GM18909 (cell line): Measurements from ENCODE around the gene ASTN2.

ENCODE experiments used
- ATAC-seq: cut with Tn5 transposase; IDR thresholded peaks from one replicate; pipeline ENCODE4 v1.9.1; 2021; ENCODE audit warnings: mild to moderate bottlenecking; ENCODE audit not compliant: unreplicated experiment, poor library complexity

ASTN2 gene

GRCh38 chr9:116797276-116797675, 617.6 kb downstream of the ASTN2 start:
- ATAC-seq: no peak

- ATAC-seq: no peak
These were observed 618.2 kb downstream of the ASTN2 start for GRCh38 chr9:116796669-116797068.

- no peak for ATAC-seq
These were observed 619.0 kb downstream of the ASTN2 start for GRCh38 chr9:116795821-116796220.

DNA sequence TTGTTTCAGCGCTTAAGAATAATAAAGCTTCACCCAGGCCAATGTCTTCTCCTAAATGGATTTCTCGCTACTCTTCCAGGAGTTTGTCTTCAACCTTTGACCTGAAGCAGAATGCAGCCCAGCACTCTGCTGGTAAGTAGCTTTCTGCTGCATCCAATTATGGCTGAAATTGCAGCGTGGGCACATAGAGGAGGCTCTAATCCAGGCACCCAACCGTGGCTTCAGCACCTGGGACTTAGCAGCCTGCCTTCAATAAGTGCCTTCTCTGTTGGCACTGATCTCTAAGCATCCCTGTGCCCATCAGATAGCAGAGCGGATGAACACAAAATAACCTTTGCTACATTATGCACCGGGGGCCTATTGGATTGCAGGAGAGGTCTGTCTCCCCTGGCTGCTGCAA, 622.6 kb downstream of the ASTN2 start:
- no peak for ATAC-seq

DNA sequence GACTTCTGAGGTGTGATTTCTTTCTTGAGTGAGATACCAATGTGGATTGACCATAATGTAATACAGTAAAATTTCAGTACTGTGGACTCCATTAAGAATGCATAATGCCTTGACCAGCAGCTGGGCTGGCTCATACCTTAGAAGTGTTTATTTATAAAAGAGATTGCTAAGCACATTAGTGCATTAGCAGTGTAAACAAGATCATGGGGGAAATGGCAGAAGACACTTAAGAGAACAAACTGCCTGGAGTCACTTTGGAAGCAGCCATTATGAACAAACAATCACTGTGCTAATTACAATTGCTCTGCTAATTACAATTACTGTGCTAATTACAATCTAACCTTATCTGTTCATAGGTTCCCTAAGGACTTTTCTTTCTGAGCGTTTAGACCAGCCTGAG, 623.5 kb downstream of the ASTN2 start:
- no peak for ATAC-seq

- ATAC-seq: no peak
These were observed 625.8 kb downstream of the ASTN2 start for GRCh38 chr9:116789081-116789480.

DNA sequence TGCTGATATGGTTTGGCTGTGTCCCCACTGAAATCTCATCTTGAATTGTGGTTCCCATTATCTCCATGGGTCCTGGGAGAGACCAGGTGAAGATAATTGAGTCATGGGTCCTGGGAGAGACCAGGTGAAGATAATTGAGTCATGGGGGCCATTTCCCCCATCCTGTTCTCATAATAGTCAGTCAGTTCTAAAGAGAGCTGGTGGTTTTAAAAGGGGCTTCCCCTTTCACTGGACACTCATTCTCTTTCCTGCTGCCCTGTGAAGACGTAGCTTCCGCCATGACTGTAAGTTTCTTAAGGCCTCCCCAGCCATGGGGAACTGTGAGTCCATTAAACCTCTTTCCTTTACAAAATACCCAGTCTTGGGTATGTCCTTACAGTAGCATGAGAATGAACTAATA, 628.1 kb downstream of the ASTN2 start:
- no peak for ATAC-seq

GRCh38 chr9:116777116-116777515, 637.7 kb downstream of the ASTN2 start:
- ATAC-seq: no peak

- ATAC-seq: no peak
These were observed 640.3 kb downstream of the ASTN2 start for GRCh38 chr9:116774421-116775180.

DNA sequence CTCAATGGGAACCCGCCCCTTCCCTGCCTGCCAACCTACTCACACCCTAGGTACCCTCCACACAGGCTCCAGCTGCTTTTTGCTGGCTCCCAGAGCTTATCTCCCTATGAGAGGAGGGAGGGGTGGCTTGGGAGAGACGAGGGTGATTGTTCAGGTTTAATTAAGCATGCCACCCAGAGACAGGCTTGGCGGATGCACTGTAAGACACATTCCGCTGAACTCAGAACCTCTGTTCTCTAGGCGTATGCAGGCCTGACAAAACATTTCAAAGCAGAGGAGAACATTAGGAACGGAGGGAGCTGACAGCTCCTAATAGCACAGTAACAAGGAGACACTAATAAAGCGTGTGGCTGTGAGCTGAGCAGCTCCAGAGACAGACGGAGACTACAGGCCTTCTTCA, 647.6 kb downstream of the ASTN2 start:
- ATAC-seq: no peak

GRCh38 chr9:116765011-116765410, 649.8 kb downstream of the ASTN2 start:
- ATAC-seq: no peak

- no peak for ATAC-seq
These were observed 651.1 kb downstream of the ASTN2 start for GRCh38 chr9:116763770-116764169.

GRCh38 chr9:116760636-116761035, 654.2 kb downstream of the ASTN2 start:
- no peak for ATAC-seq

- no peak for ATAC-seq
These were observed 657.8 kb downstream of the ASTN2 start for GRCh38 chr9:116757030-116757429.

- no peak for ATAC-seq
These were observed 661.5 kb downstream of the ASTN2 start for GRCh38 chr9:116753389-116753788.

DNA sequence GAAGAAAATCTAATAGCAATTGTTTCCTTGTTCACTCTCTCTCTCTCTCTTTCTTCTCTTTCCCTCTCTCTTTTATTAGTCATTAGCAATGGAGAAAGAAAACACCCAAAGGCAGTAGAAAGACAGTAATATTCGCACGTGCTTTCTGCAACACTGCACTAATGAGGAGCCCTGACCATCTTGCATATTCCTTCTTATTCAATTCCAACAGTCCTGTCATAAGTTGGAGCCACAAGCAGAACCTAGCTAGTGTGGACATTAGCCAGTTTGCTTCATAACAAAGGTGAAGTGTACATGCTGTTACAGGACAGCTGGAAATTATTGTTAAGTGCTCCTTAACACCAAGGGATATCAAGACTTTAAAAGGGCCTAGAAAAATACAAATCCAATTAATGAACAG, 664.3 kb downstream of the ASTN2 start:
- no peak for ATAC-seq

- no peak for ATAC-seq
These were observed 665.1 kb downstream of the ASTN2 start for GRCh38 chr9:116749772-116750171.

GRCh38 chr9:116749176-116749575, 665.7 kb downstream of the ASTN2 start:
- no peak for ATAC-seq

DNA sequence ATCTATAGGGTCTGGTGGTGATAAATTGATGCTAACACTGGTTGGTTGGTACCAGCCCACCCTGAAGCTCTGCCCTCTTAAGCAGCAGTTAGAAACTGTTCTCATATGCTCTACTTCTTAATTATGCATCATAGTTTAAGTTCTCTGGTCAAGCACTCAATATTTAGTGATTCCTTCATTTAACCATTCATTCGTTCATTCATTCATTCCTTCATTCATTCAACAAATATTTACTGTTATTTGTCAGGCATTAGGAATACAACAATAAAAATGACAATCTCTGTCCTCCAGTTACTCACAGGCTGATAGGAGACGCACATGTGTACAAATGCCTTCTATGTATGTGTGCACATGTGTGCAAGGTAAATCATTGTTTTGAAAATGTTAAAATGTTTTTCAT, 673.1 kb downstream of the ASTN2 start:
- ATAC-seq: no peak

- no peak for ATAC-seq
These were observed 673.6 kb downstream of the ASTN2 start for GRCh38 chr9:116741086-116741740.

DNA sequence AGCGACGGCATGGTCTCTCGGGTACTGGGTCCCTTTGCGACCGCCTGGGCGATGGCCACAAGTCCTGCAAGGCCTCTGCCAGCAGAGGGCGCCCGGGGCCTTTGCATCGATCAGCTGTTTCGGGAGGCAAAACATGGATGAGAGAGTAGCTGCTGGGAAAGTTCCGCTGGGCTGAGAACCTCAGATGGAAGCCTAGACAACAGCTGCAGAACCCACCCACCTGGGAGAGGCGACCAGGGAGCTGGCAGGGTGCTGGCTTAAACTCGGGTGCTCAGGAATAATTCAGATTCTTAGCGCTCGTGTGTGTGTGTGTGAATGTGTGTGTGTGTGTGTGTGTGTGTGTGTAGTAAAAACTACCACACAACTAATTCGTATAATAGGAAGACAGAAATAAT, 677.7 kb downstream of the ASTN2 start:
- ATAC-seq: peak; percentile 72
